ENCODE data around the gene ELOVL5. TPM values are rescaled to one million over a fixed set of nuclear protein-coding genes. Genes with fewer than 3 reads are reported as not detected.

ELOVL5 gene
- total RNA-seq, 1 donor from 2014 or later: 19.0 TPM

- Histone ChIP-seq H3K4me1 (peaks cover 65% of the 10 kb centered on the region), H3K9me3 (replicated peaks) (no peaks in the 10 kb centered on the region), H3K27ac (replicated peaks) (no peak overlapping the region), H3K27me3 (ENCODE audit: low read depth) (no peaks in the 10 kb centered on the region), H3K4me3 (no peak overlapping the region), H3K36me3 (no peaks in the 10 kb centered on the region)
- TF ChIP-seq CTCF (IDR thresholded peaks at IDR 0.05; ENCODE audit: borderline replicate concordance): no peak
- intact Hi-C loops (cut with micrococcal nuclease): no loop called here
- no peak for DNase-seq
These were observed 12.7 kb downstream of the ELOVL5 start for GRCh38 chr6:53336070-53336469.

GRCh38 chr6:53335224-53335994, 13.3 kb downstream of the ELOVL5 start:
- H3K27me3 ChIP-seq (ENCODE audit: low read depth): no peaks in the 10 kb centered on the region
- H3K4me3 ChIP-seq: peak overlapping the region; percentile 22
- no peaks in the 10 kb centered on the region for H3K36me3 ChIP-seq
- TF ChIP-seq CTCF (IDR thresholded peaks at IDR 0.05; ENCODE audit: borderline replicate concordance): no peak
- DNase-seq: no peak
- intact Hi-C loops (cut with micrococcal nuclease): no loop called here
- H3K27ac ChIP-seq (replicated peaks): peak overlapping the region; percentile 21
- H3K9me3 ChIP-seq (replicated peaks): no peaks in the 10 kb centered on the region
- peaks cover 59% of the 10 kb centered on the region for H3K4me1 ChIP-seq

- no peak for TF ChIP-seq CTCF (IDR thresholded peaks at IDR 0.05; ENCODE audit: borderline replicate concordance)
- Histone ChIP-seq H3K4me3 (no peak overlapping the region), H3K27me3 (ENCODE audit: low read depth) (no peaks in the 10 kb centered on the region), H3K9me3 (replicated peaks) (no peaks in the 10 kb centered on the region), H3K36me3 (no peaks in the 10 kb centered on the region), H3K27ac (replicated peaks) (no peak overlapping the region), H3K4me1 (peaks cover 57% of the 10 kb centered on the region)
- intact Hi-C loops (cut with micrococcal nuclease): no loop called here
- no peak for DNase-seq
These were observed 15.0 kb downstream of the ELOVL5 start for GRCh38 chr6:53333439-53334408.

- Histone ChIP-seq H3K36me3 (no peaks in the 10 kb centered on the region), H3K4me1 (peaks cover 61% of the 10 kb centered on the region), H3K9me3 (replicated peaks) (no peaks in the 10 kb centered on the region), H3K27me3 (ENCODE audit: low read depth) (no peaks in the 10 kb centered on the region), H3K4me3 (no peak overlapping the region), H3K27ac (replicated peaks) (no peak overlapping the region)
- no peak for DNase-seq
- intact Hi-C loops (cut with micrococcal nuclease): no loop called here
- TF ChIP-seq CTCF (IDR thresholded peaks at IDR 0.05; ENCODE audit: borderline replicate concordance): no peak
These were observed 17.1 kb downstream of the ELOVL5 start for GRCh38 chr6:53331678-53332077.

GRCh38 chr6:53330137-53330536, 18.6 kb downstream of the ELOVL5 start:
- DNase-seq: no peak
- TF ChIP-seq CTCF (IDR thresholded peaks at IDR 0.05; ENCODE audit: borderline replicate concordance): no peak
- intact Hi-C loops (cut with micrococcal nuclease): no loop called here
- Histone ChIP-seq H3K27ac (replicated peaks) (no peak overlapping the region), H3K27me3 (ENCODE audit: low read depth) (no peaks in the 10 kb centered on the region), H3K36me3 (no peaks in the 10 kb centered on the region), H3K9me3 (replicated peaks) (no peaks in the 10 kb centered on the region), H3K4me3 (no peak overlapping the region), H3K4me1 (peaks cover 60% of the 10 kb centered on the region)
